ENCODE results near the gene ADAMTS2.

The ADAMTS2 gene

DNA sequence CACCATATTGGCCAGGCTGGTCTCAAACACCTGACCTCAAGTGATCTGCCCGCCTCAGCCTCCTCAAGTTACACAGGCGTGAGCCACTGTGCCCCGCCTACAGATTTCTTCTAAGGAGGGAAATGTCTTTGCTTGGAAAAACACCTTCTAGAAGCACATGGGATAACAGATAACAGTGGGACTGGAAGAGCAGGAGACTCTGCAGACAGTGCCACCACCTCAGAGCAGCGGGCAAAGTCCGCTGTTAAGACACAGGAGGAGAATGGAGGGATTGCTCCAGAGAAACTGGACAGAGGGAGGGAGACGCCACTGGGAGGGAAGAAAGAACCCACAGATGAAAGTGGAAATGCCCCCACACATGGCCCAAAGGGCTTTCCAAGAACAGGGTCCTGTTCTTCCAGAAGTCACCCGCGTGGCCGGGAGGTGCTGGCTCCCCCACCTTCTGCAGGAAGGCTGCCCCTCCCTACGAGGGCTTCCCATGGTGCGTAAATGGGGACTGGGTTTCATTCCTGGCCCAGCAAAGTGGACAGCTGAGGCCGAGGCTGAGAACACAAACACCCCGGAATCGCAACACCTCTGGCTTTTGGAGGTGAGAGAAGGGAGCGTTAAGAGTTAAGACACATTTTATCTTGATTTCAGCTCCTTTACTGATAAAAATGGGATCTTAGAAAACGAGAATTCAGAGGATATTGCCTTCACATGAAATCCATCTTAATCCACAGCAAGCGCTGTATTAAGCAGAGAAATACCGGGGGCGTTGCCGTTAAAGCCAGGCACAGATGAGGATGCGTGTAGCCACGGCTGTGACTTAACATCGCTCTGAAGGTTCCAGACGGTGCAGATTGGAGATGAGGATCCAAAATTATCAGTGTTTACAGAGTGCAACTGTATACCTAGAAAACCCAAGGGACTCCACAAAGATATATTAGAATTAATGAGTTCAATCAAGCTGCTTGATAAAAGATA is 11.2 kb downstream of the ADAMTS2 start:
- no peak overlapping the region for H3K27ac Mint-ChIP-seq
- H3K4me1 Mint-ChIP-seq: peaks cover 61% of the 10 kb centered on the region

DNA sequence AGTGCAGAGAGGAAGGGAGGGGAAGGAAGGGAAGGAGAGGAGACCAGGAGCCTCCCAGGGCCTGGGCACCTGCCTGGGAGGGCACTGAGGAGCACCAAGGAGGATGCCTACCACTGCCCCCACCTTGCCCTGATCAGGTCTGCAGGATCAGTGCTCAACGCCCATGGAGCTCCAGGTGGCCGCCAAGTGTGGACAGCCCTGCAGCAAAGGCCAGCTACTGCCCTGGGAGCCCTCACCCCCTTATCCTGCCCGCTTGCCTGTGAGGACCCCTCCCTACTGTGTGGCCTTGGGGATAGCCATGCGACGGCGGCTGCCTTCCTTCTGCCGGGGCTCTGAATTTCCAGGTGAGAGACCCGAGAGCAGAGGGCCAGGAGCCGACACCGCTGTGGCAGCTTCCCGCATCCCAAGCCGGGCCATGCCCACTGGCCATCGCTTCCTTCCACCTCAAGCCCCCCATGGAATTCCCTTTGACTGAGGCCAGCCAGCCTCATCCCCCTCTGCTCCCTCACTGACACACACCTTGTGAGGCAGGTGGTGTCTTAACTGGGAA is 12.4 kb downstream of the ADAMTS2 start:
- H3K27ac Mint-ChIP-seq: no peak overlapping the region

More for the DNA sequence above, 11.2 kb downstream of the ADAMTS2 start:
- H3K27me3 Mint-ChIP-seq (ENCODE audit: low read depth, poor library complexity): peaks cover 13% of the 10 kb centered on the region
- H3K36me3 Mint-ChIP-seq (ENCODE audit: low read depth): no peaks in the 10 kb centered on the region
- H3K9me3 Mint-ChIP-seq: no peaks in the 10 kb centered on the region
- no peak overlapping the region for H3K4me3 Mint-ChIP-seq
- TF ChIP-seq CTCF (IDR thresholded peaks at IDR 0.05): no peak
- DNase-seq: no peak

DNA sequence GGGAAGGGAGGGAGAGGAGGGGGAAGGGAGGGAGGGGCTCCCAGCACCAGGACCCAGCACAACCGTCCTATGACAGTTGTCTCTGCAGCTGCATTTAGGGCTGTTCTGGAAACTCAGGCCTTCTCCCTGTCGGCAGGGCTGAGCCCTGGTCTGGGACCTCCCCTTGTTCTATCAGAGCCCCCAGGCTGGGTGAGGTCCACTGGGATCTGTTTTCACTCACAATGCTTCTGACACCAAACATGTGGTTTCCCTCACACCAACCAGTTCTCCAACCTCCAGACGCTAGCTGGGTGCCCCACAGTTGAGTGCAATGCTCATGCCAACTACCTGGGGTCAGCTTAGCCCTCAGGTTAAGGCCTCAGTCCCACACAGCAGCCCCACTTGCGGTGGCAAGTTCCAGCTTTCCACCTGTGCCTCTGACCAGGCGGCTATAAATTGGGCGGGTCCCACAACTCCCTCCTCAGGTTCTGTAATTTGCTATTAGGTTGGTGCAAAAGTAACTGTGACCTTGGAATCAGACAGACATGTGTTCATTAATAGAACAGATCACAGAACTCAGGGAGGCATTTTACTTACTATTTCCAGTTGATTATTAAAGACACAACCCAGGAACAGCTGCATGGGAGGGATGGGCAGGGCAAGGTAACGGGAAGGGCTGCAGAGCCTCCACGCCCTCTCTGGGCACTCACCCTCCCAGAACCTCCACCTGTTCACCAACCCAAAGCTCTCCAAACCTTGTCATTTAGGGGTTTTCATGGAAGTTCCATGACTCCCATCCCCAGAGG is 13.5 kb downstream of the ADAMTS2 start:
- no peak for DNase-seq
- no peak overlapping the region for H3K27ac Mint-ChIP-seq

More for the DNA sequence above, 12.4 kb downstream of the ADAMTS2 start:
- no peak for TF ChIP-seq CTCF (IDR thresholded peaks at IDR 0.05)
- DNase-seq: no peak
- Mint-ChIP-seq H3K4me3 (no peak overlapping the region), H3K27me3 (ENCODE audit: low read depth, poor library complexity) (peaks cover 14% of the 10 kb centered on the region), H3K4me1 (peaks cover 62% of the 10 kb centered on the region), H3K36me3 (ENCODE audit: low read depth) (peaks cover 2% of the 10 kb centered on the region), H3K9me3 (peaks cover 6% of the 10 kb centered on the region)

DNA sequence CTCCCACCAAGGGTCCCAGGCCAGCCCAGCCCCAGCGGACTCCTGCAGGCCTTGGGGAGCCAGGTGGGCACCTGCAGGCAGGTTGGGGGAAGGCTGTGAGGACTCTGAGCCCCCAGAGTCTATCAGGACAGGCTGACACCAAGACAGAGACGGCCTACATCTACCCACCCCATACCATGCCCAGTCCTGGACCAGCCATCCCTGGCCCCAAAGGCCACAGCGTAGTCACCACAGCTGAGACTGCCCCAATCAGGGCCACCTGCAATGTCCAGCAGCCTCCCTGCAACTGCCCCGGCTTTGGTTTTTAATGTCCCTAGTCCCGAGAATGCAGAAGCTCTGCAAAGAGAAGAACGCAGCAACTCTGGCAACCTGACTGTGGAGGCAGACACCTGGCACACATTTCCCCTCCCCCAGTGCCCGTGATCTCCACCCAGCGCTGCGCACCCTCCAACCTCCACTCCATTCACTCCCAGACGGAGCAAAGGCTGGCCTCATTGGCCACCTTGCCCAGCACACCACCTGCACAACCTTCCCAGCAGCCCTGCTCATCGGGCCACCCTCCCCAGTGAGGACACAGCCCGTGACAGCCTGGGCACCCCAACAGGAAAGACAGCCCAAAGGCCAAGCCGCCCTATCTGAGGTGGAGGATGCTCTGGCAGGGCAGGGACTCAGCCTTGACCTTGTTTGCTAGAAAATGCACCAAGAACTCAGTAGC is 14.9 kb downstream of the ADAMTS2 start:
- H3K36me3 Mint-ChIP-seq (ENCODE audit: low read depth): peaks cover 6% of the 10 kb centered on the region
- no peak overlapping the region for H3K4me3 Mint-ChIP-seq
- peaks cover 27% of the 10 kb centered on the region for H3K27me3 Mint-ChIP-seq (ENCODE audit: low read depth, poor library complexity)
- DNase-seq: no peak
- no peak overlapping the region for H3K27ac Mint-ChIP-seq
- no peak for TF ChIP-seq CTCF (IDR thresholded peaks at IDR 0.05)
- H3K9me3 Mint-ChIP-seq: peaks cover 11% of the 10 kb centered on the region
- peaks cover 58% of the 10 kb centered on the region for H3K4me1 Mint-ChIP-seq

More for the DNA sequence above, 13.5 kb downstream of the ADAMTS2 start:
- Mint-ChIP-seq H3K36me3 (ENCODE audit: low read depth) (peaks cover 6% of the 10 kb centered on the region), H3K27me3 (ENCODE audit: low read depth, poor library complexity) (peaks cover 23% of the 10 kb centered on the region), H3K4me3 (no peak overlapping the region), H3K9me3 (peaks cover 11% of the 10 kb centered on the region), H3K4me1 (peaks cover 62% of the 10 kb centered on the region)
- no peak for TF ChIP-seq CTCF (IDR thresholded peaks at IDR 0.05)

GRCh38 chr5:179328291-179328690 is 17.0 kb downstream of the ADAMTS2 start:
- TF ChIP-seq CTCF (IDR thresholded peaks at IDR 0.05): no peak
- Mint-ChIP-seq H3K27ac (no peak overlapping the region), H3K27me3 (ENCODE audit: low read depth, poor library complexity) (peaks cover 34% of the 10 kb centered on the region), H3K4me3 (no peak overlapping the region), H3K36me3 (ENCODE audit: low read depth) (peaks cover 6% of the 10 kb centered on the region), H3K4me1 (peaks cover 60% of the 10 kb centered on the region), H3K9me3 (peaks cover 11% of the 10 kb centered on the region)
- DNase-seq: no peak
